OCI-LY3 (cell line): Measurements from ENCODE around the gene ISX.

Experiments used
- CTCF ChIP-seq: fragments of 200-600, 300-600 bp; sonication (generic); IDR thresholded peaks from 2 replicates; pipeline ENCODE4 v1.5.1; 2014; ENCODE audit warnings: antibody characterized with exemption, low read length, low read depth
- EZH2phosphoT487 ChIP-seq: fragments of 200-600 bp; shearing (Covaris generic); IDR thresholded peaks from 2 replicates; pipeline ENCODE4 v1.6.1; 2018; ENCODE audit warnings: antibody characterized with exemption, mixed run types, low read depth

- TF ChIP-seq CTCF (no peak), EZH2phosphoT487 (no peak)
Observed at GRCh38 chr22:35085621-35086020, 19.7 kb downstream of the ISX start.
